Hematopoietic multipotent progenitor cell treated with erythropoietin and hydrocortisone succinate and interleukin-3 and kit ligand, for 15 days (in vitro differentiated cells): ENCODE data around the gene SYT8.
"Not testable (repeated sequence)": the region's sequence is repeated elsewhere in the genome, so short reads cannot be mapped to it uniquely, and the experiment has no call there.

Experiments
- DNase-seq: peaks from one replicate; pipeline ENCODE4 v3.0.0-alpha.2; 2015; ENCODE audit warnings: low spot score

The SYT8 gene, protein sequence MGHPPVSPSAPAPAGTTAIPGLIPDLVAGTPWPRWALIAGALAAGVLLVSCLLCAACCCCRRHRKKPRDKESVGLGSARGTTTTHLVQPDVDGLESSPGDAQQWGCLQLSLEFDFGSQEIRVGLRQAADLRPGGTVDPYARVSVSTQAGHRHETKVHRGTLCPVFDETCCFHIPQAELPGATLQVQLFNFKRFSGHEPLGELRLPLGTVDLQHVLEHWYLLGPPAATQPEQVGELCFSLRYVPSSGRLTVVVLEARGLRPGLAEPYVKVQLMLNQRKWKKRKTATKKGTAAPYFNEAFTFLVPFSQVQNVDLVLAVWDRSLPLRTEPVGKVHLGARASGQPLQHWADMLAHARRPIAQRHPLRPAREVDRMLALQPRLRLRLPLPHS

GRCh38 chr11:1834779-1835670 is at the start of gene SYT8:
SYT8 (plus strand) TSS chr11:1834990; CDS start chr11:1835106, 116 bp downstream.
- no peak for DNase-seq

- DNase-seq, result no peak
Observed at GRCh38 chr11:1785749-1786413, 48.9 kb upstream of the SYT8 start.

DNA sequence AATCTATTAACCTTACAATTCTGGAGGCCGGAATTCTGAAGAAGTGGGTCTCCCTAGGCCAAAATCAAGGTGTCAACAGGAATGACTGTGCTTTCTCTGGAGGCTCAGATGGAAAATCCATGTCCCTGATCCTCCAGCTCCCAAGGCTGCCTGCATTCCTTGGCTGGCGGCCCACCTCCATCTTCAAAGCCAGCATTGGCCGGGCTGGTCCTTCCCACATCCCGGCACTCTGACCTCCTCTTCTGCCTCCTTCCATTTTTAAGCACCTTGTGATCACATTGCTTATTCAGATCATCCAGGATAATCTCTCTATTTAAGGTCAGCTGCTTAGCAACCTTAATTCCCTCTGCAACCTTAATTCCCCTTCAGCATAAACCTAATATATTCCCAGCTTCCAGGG is 48.3 kb upstream of the SYT8 start:
- DNase-seq, result no peak

- no peak for DNase-seq
Observed at GRCh38 chr11:1791912-1792311, 42.9 kb upstream of the SYT8 start.

DNA sequence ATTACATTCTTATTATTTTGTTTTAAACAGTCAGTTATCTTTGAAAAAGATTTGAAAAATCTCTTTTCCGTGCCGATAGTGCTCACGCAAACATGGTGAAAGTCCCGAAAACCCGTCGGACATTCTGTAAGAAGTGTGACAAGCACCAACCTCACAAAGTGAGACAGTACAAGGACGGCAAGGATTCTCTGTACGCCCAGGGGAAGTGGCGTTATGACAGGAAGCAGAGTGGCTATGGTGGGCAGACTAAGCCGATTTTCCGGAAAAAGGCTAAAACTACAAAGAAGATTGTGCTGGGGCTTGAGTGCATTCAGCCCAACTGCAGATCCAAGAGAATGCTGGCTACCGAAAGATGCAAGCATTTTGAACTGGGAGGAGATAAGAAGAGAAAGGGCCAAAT is 42.3 kb upstream of the SYT8 start:
- no peak for DNase-seq

- no peak for DNase-seq
Observed at GRCh38 chr11:1793081-1793480, 41.7 kb upstream of the SYT8 start.

GRCh38 chr11:1796413-1797011 is 38.3 kb upstream of the SYT8 start:
- DNase-seq, result no peak

DNA sequence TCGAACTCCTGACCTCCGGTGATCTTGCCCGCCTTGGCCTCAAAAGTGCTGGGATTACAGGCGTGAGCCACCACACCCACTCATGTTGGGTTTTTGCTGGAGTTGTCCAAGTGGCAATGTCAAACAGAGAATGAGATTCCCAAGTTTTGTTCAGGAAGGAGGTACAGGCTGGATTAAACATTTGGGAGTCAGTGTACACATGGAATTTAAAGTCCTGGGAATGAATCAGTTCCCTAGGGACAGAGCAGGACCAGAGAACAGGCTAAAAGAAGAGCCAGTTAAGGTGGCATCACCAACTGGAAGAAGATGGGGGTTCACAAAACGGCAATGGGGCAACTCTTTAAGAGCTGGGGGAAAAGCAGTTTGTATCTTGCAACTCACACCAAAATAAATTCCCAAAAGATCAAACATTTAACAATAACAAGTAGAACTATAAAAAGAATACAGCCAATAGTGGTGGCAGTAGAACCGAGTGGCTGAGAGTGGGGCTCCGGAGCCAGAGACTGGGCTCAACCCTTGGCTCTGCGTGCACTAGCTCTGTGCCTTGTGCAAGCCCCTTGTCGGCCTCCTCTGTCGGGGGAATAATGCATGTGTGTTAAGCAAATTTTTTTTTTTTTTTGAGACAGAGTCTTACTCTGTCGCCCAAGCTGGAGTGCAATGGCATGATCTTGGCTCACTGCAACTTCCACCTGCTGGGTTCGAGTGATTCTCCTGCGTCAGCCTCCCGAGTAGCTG is 37.2 kb upstream of the SYT8 start:
- no peak for DNase-seq

GRCh38 chr11:1803246-1803645 is 31.5 kb upstream of the SYT8 start:
- no peak for DNase-seq

DNA sequence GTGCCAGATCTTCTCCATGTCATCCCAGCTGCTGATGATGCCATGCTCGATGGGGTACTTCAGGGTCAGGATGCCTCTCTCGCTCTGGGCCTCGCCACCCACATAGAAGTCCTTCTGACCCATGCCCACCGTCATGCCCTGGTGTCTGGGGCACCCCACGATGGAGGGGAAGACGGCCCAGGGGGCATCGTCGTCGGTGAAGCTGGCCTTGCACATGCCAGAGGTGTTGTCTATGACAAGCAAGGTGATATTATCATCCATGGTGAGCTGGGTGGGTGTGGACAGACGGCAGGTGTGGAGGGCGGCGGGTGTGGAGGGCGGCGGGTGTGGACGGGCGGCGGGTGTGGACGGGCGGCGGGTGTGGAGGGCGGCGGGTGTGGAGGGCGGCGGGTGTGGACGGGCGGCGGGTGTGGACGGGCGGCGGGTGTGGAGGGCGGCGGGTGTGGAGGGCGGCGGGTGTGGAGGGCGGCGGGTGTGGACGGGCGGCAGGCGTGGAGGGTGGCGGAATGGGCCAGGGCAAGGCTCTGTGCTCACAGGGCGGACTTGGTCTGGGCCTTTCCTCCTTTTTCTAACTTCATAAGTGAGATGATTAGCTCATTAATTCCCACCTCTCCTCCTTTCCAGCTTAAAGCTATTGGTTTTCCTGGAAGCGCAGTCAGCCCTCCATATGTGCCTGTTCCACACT is 30.8 kb upstream of the SYT8 start:
- DNase-seq, result not testable (repeated sequence)

DNA sequence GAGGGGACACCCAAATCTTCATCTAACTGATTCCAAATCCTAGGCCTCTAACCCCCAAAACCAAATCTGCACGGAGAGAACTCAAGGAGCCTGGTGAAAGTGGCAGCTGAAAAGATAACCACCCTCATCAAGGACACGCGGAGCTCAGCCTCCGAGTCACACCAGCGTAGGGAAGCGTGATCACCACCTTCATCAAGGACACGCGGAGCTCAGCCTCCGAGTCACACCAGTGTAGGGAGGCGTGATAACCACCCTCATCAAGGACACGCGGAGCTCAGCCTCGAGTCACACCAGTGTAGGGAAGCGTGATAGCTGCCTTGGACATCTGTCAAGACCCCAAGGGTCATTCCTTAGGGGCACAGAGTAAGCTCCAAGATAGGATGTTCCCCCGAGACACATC is 29.3 kb upstream of the SYT8 start:
- no peak for DNase-seq

DNA sequence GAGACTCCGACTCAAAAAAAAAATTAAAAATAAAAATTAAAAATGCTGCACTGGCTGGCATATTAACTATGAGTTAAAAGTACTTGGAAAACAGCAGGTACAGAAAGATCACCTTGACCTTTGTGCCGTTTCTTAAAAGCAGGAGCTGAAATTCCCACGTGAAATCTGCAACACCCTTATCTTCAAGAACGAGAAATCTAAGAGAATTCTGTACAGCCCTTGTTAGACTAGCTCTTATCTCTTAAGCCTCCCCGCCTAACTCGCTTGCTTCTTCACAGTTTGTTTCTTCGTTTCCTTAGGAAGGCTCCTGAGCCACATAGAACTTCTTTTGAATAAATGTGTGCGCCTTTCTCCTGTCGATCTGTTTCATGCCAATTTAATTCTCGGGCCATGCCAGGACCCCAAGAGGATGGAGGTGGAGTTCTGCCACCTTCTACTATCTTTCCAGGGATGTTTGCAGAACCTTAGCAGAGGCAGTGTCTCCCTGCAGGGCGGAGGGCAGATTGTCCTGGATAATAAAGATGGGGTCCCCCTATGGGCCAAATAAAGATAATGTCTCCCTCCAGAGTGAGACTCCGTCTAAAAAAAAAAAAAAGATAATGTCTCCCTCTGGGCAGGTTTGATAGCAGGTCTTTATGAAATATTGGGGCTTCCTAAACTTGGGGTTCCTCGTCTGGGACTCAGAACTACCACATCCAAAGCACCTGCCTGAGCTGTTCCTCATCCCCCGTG is 27.4 kb upstream of the SYT8 start:
- no peak for DNase-seq

GRCh38 chr11:1810761-1811160 is 24.0 kb upstream of the SYT8 start:
- no peak for DNase-seq

- DNase-seq, result no peak
Observed at GRCh38 chr11:1812274-1812673, 22.5 kb upstream of the SYT8 start.

GRCh38 chr11:1812801-1813200 is 22.0 kb upstream of the SYT8 start:
- DNase-seq, result no peak

GRCh38 chr11:1813356-1813755 is 21.4 kb upstream of the SYT8 start:
- not testable (repeated sequence) for DNase-seq

GRCh38 chr11:1814691-1815090 is 20.1 kb upstream of the SYT8 start:
- DNase-seq, result no peak

- no peak for DNase-seq
Observed at GRCh38 chr11:1815311-1815710, 19.5 kb upstream of the SYT8 start.

DNA sequence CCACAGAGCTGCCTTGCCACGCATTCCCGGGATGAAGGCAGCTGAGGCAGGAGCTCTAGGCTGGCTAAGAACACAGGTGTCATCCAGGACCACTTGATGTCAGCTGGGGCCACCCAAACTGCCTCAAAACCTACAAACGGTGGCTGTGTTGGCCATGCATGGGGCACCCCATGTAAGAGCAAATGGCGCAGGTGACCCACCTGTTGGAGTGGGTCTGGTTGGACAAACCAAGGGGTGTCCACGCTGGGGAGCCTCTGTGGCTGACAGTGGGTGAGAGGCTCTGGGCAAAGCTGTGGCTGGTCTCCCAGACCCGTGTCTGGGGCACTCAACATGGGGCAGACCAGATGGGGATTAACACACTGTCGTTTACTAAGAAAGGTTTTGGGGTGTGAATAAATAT is 19.0 kb upstream of the SYT8 start:
- no peak for DNase-seq

DNA sequence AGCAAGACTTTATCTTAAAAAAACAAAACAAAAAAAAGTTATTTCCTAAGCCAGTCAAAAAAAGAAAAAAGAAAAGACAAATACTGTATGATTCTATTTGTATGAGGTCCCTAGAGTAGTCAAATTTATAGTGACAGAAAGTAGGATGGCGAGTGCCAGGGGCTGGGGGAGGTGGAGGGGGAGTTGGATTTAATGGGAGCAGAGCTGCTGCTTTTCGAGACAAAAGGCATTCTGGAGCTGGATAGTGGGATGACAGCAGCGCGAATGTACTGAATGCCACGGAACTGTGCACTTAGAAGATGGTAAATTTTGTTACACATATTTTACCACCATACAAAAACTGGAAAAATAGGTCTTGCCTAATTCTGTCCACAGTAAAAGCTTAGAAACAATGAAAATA is 17.8 kb upstream of the SYT8 start:
- DNase-seq, result no peak
